Lower lobe of right lung (tissue), 2 donors: ENCODE measurements around the gene AIDA. TPM values are rescaled to one million over a fixed set of nuclear protein-coding genes. Genes with fewer than 3 reads are reported as not detected.
A peak's percentile ranks its signal among the peaks of the same experiment; 100 is the strongest.

Experiments used
- ATAC-seq, 2 donors: fragments of 200-7000 bp; cut with Tn5 transposase; one replicate each; pipeline ENCODE4 v1.9.1; 2020 to 2022; ENCODE audit warnings: mild to moderate bottlenecking in 2 of 2, moderate library complexity in 2 of 2
- DNase-seq: peaks from one replicate; pipeline ENCODE4 v3.0.0-alpha.2; 2020
- H3K27ac ChIP-seq: fragments of 200-600 bp; one replicate; pipeline ENCODE4 v1.8.0; 2022
- H3K27me3 ChIP-seq: fragments of 200-600 bp; one replicate; pipeline ENCODE4 v1.8.0; 2022; ENCODE audit warnings: low read depth
- H3K36me3 ChIP-seq: fragments of 200-600 bp; one replicate; pipeline ENCODE4 v1.8.0; 2022; ENCODE audit warnings: mild to moderate bottlenecking
- H3K4me1 ChIP-seq: fragments of 200-600 bp; one replicate; pipeline ENCODE4 v1.8.0; 2022
- H3K4me3 ChIP-seq: fragments of 200-600 bp; one replicate; pipeline ENCODE4 v1.8.0; 2022; ENCODE audit warnings: mild to moderate bottlenecking
- H3K9me3 ChIP-seq: fragments of 200-600 bp; one replicate; pipeline ENCODE4 v1.8.0; 2022
- CTCF ChIP-seq: fragments of 200-600 bp; IDR thresholded peaks from one replicate; pipeline ENCODE4 v1.8.0; 2022; ENCODE audit warnings: antibody characterized with exemption, mild to moderate bottlenecking
- intact Hi-C: fragments of 100-400 bp; cut with DNase I; formaldehyde crosslinking; loops from one replicate; pipeline ENCODE4 v1.11.0; 2022
- total RNA-seq: library from RNA; stranded (reverse); fragmentation: NEBNext Ultra II Directional; extraction: Animal tissue kit (Norgen Biotek cat#: 25700); gene quantifications from one replicate; pipeline ENCODE4 v1.2.1, GENCODE V29; 2021
- donor health status: DM: no; HTN: yes; CAD: no; lungs with severe emphysema.

The AIDA gene
- total RNA-seq, 1 donor from 2014 or later: 92.5 TPM

- Histone ChIP-seq H3K4me1 (no peaks in the 10 kb centered on the region), H3K27me3 (no peaks in the 10 kb centered on the region), H3K27ac (no peak overlapping the region), H3K4me3 (no peak overlapping the region), H3K9me3 (no peaks in the 10 kb centered on the region), H3K36me3 (peaks cover 22% of the 10 kb centered on the region)
- no peak for ATAC-seq
- intact Hi-C loops: no loop called here
- TF ChIP-seq CTCF: no peak
- no peak for DNase-seq
These were observed 27.2 kb upstream of the AIDA start for GRCh38 chr1:222739465-222739864.

- Histone ChIP-seq H3K4me3 (no peak within 1 kb of the TSS), H3K27me3 (no peaks in the 10 kb centered on the region), H3K4me1 (no peaks in the 10 kb centered on the region), H3K9me3 (no peaks in the 10 kb centered on the region), H3K27ac (no peak within 1 kb of the TSS), H3K36me3 (peaks cover 47% of the 10 kb centered on the region)
- intact Hi-C loops: no loop called here
- ATAC-seq (peak; percentile 39 to 51), DNase-seq (no peak)
- no peak for TF ChIP-seq CTCF
These were observed 24.7 kb upstream of the AIDA start, which contains the start of gene FAM177B for GRCh38 chr1:222736972-222737371. Gene FAM177B (plus strand): TSS chr1:222737202. CDS start chr1:222746546, 9,344 bp downstream.

GRCh38 chr1:222736470-222736869 lies 24.2 kb upstream of the AIDA start:
- no peaks in the 10 kb centered on the region for H3K27me3 ChIP-seq
- intact Hi-C loops: no loop called here
- DNase-seq: no peak
- H3K4me3 ChIP-seq: no peak overlapping the region
- no peaks in the 10 kb centered on the region for H3K4me1 ChIP-seq
- no peak overlapping the region for H3K27ac ChIP-seq
- no peak for TF ChIP-seq CTCF
- no peaks in the 10 kb centered on the region for H3K9me3 ChIP-seq
- ATAC-seq: no peak
- peaks cover 52% of the 10 kb centered on the region for H3K36me3 ChIP-seq

GRCh38 chr1:222734740-222735139 lies 22.4 kb upstream of the AIDA start:
- no peak for TF ChIP-seq CTCF
- H3K36me3 ChIP-seq: peaks cover 69% of the 10 kb centered on the region

GRCh38 chr1:222732216-222733159 lies 20.2 kb upstream of the AIDA start:
- H3K4me3 ChIP-seq: no peak overlapping the region
- H3K27ac ChIP-seq: no peak overlapping the region
- DNase-seq: no peak
- peaks cover 91% of the 10 kb centered on the region for H3K36me3 ChIP-seq
- H3K27me3 ChIP-seq: no peaks in the 10 kb centered on the region
- H3K9me3 ChIP-seq: no peaks in the 10 kb centered on the region
- H3K4me1 ChIP-seq: peaks cover 4% of the 10 kb centered on the region
- no peak for ATAC-seq
- intact Hi-C loops: no loop called here
- no peak for TF ChIP-seq CTCF

More at GRCh38 chr1:222734740-222735139, 22.4 kb upstream of the AIDA start:
- no peaks in the 10 kb centered on the region for H3K27me3 ChIP-seq
- peaks cover 4% of the 10 kb centered on the region for H3K4me1 ChIP-seq
- no peak for DNase-seq
- intact Hi-C loops: no loop called here
- H3K4me3 ChIP-seq: no peak overlapping the region
- H3K9me3 ChIP-seq: no peaks in the 10 kb centered on the region
- no peak overlapping the region for H3K27ac ChIP-seq
- no peak for ATAC-seq
